Measurements from ENCODE around the gene PRKG2. TPM values are rescaled to one million over a fixed set of nuclear protein-coding genes. Genes with fewer than 3 reads are reported as not detected.
A peak's percentile ranks its signal among the peaks of the same experiment; 100 is the strongest.
"Not testable (repeated sequence)": the region's sequence is repeated elsewhere in the genome, so short reads cannot be mapped to it uniquely, and the experiment has no call there.

Gene PRKG2
- total RNA-seq, 2 experiments from 2014 or later, result 1.0 to 1.1 TPM

DNA sequence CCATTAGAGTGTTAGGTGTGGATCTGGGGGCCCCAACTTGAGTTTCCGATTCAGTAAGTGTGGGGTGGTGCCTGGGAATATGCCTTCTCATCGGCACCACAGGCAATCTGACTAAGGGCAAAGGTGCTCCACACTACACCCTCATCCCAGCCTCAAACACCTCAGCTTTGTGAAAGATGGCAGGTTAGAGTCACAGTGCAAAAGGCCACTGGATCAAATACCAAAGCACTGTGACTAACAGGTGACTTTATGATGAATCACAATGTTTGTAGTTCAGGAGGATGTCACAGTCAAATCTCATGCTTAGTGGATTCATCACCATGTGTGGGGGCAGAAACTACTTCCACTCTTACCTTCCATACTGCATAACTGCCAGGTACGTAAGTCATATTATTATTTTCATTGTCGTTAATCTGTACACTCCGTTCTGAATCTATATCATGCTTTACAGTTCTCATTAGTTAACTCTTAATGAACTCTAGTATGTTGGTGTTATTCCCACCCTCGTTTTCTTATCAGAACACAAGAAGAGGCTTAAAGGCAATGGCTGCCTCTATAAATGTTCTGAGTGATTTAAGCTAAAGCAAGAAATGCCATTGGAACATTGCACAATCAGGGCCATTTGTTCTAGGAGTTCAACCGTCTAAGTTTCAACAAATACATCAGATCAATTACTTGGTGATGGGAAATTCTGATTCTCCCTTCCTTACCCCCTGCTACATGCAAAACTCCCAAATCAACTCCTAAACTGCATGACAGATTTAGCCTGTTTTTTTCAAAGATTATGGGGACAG, 50.2 kb downstream of the PRKG2 start:
- peaks cover 11% of the 10 kb centered on the region for H3K4me1 ChIP-seq (ENCODE audit: insufficient read depth, low read length, poor library complexity, severe bottlenecking)
- intact Hi-C loops (cut with micrococcal nuclease; ENCODE audit: unreplicated experiment), result no loop called here
- no peak overlapping the region for H3K27ac ChIP-seq (ENCODE audit: low read depth, low read length, poor library complexity, severe bottlenecking)
- no peaks in the 10 kb centered on the region for H3K79me2 ChIP-seq (ENCODE audit: insufficient read depth, low read depth, low read length)
- POLR2A ChIA-PET, result no interaction called here
- no peak for DNase-seq (ENCODE audit: low spot score)
- no peak overlapping the region for H3K4me3 ChIP-seq (ENCODE audit: low read depth, low read length, poor library complexity, severe bottlenecking)
- H3K4me2 ChIP-seq (ENCODE audit: low read length), result no peak overlapping the region
- H2AFZ ChIP-seq (ENCODE audit: low read length), result no peak overlapping the region
- TF ChIP-seq, protein P1, sequence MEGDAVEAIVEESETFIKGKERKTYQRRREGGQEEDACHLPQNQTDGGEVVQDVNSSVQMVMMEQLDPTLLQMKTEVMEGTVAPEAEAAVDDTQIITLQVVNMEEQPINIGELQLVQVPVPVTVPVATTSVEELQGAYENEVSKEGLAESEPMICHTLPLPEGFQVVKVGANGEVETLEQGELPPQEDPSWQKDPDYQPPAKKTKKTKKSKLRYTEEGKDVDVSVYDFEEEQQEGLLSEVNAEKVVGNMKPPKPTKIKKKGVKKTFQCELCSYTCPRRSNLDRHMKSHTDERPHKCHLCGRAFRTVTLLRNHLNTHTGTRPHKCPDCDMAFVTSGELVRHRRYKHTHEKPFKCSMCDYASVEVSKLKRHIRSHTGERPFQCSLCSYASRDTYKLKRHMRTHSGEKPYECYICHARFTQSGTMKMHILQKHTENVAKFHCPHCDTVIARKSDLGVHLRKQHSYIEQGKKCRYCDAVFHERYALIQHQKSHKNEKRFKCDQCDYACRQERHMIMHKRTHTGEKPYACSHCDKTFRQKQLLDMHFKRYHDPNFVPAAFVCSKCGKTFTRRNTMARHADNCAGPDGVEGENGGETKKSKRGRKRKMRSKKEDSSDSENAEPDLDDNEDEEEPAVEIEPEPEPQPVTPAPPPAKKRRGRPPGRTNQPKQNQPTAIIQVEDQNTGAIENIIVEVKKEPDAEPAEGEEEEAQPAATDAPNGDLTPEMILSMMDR (conservative IDR thresholded peaks at IDR 0.05; ENCODE audit: low read length), result no peak
- no peak for TF ChIP-seq EZH2phosphoT487 (IDR thresholded peaks at IDR 0.05; ENCODE audit: borderline replicate concordance, low read depth, low read length)
- H3K36me3 ChIP-seq (ENCODE audit: insufficient read depth, low read length), result no peaks in the 10 kb centered on the region
- BruUV-seq (replicated peaks), result no TSS peak
- no peaks in the 10 kb centered on the region for H3K9me2 ChIP-seq (ENCODE audit: insufficient read depth, low read length)
- no peaks in the 10 kb centered on the region for H3K9me3 ChIP-seq (ENCODE audit: low read length)
- no peaks in the 10 kb centered on the region for H4K20me1 ChIP-seq (ENCODE audit: insufficient read depth, low read length)
- CTCF ChIA-PET (ENCODE audit: unreplicated experiment), result no interaction called here

DNA sequence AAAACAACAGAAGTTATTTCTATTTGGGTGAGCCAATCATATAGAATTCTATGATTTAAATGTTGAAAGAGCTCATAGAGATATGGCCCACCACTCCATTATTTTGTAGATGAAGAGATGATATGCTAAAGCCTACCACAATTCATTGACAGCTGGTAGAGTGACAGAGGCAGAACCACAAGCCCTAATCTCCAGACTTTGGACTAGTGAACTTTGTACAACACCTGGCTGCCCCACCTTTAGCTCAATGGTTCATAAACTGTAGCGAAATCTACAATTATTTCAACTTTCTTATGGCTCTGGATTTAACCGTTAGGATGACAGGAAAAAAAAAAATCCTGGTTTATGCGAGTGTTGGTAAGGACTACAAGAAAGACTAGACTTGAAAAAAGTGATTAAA, 50.9 kb downstream of the PRKG2 start:
- H3K79me2 ChIP-seq (ENCODE audit: insufficient read depth, low read depth, low read length), result no peaks in the 10 kb centered on the region
- TF ChIP-seq EZH2phosphoT487 (IDR thresholded peaks at IDR 0.05; ENCODE audit: borderline replicate concordance, low read depth, low read length), result no peak
- TF ChIP-seq, protein P1 (conservative IDR thresholded peaks at IDR 0.05; ENCODE audit: low read length), result no peak
- no peaks in the 10 kb centered on the region for H3K9me2 ChIP-seq (ENCODE audit: insufficient read depth, low read length)
- no peak overlapping the region for H2AFZ ChIP-seq (ENCODE audit: low read length)
- no peaks in the 10 kb centered on the region for H3K36me3 ChIP-seq (ENCODE audit: insufficient read depth, low read length)
- H3K4me3 ChIP-seq (ENCODE audit: low read depth, low read length, poor library complexity, severe bottlenecking), result no peak overlapping the region
- no TSS peak for BruUV-seq (replicated peaks)
- H3K9me3 ChIP-seq (ENCODE audit: low read length), result no peaks in the 10 kb centered on the region
- ChIA-PET CTCF (ENCODE audit: unreplicated experiment) (no interaction called here), POLR2A (no interaction called here)
- peaks cover 11% of the 10 kb centered on the region for H3K4me1 ChIP-seq (ENCODE audit: insufficient read depth, low read length, poor library complexity, severe bottlenecking)
- no peaks in the 10 kb centered on the region for H4K20me1 ChIP-seq (ENCODE audit: insufficient read depth, low read length)
- H3K4me2 ChIP-seq (ENCODE audit: low read length), result no peak overlapping the region
- no peak overlapping the region for H3K27ac ChIP-seq (ENCODE audit: low read depth, low read length, poor library complexity, severe bottlenecking)
- DNase-seq (ENCODE audit: low spot score), result no peak
- intact Hi-C loops (cut with micrococcal nuclease; ENCODE audit: unreplicated experiment), result no loop called here

DNA sequence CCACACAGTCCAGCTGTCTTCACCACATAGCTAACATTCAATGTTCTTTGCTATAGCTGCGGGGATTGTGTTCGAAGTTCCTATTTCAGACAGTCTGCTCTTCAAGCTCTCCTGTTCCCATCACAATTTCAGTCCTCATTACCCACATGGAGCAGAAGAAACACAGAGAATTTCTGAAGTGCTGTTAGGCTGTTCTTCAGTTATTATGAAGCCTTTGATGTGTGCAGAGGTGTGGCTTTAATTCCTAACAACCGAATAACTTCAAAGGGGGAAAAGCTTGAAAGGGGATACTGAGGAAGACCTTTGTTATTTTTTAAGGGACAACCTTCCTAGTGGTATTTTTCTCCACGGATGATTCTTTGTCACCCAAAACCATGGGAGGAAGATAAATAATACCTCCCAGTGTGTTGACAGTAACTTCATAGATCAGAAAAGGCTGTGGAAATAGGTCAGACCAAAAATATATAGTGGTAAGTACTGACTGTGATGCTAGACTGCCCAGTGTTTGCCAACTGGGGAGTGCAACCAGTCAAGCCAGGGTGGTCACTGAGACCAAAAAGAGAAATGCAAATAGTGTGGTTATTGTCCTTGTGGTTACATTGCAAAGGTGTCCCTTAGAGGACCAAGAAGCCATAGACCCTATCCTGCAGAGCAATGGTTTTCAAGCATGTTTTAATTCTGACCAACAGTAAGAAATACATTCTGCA, 52.1 kb downstream of the PRKG2 start:
- no peak overlapping the region for H3K4me3 ChIP-seq (ENCODE audit: low read depth, low read length, poor library complexity, severe bottlenecking)
- peak; percentile 5 for DNase-seq (ENCODE audit: low spot score)
- intact Hi-C loops (cut with micrococcal nuclease; ENCODE audit: unreplicated experiment), result no loop called here
- H3K9me2 ChIP-seq (ENCODE audit: insufficient read depth, low read length), result no peaks in the 10 kb centered on the region
- H3K4me2 ChIP-seq (ENCODE audit: low read length), result no peak overlapping the region
- H3K79me2 ChIP-seq (ENCODE audit: insufficient read depth, low read depth, low read length), result no peaks in the 10 kb centered on the region
- H3K9me3 ChIP-seq (ENCODE audit: low read length), result no peaks in the 10 kb centered on the region
- no TSS peak for BruUV-seq (replicated peaks)
- POLR2A ChIA-PET, result interaction anchor here (0.6 to 0.9 kb wide), 2 partner anchors 15 kb away, joined by 3 to 5 read pairs; no protein-coding TSS in a partner anchor
- H2AFZ ChIP-seq (ENCODE audit: low read length), result no peak overlapping the region
- TF ChIP-seq EZH2phosphoT487 (IDR thresholded peaks at IDR 0.05; ENCODE audit: borderline replicate concordance, low read depth, low read length), result no peak
- TF ChIP-seq, protein P1 (conservative IDR thresholded peaks at IDR 0.05; ENCODE audit: low read length), result no peak
- peaks cover 11% of the 10 kb centered on the region for H3K4me1 ChIP-seq (ENCODE audit: insufficient read depth, low read length, poor library complexity, severe bottlenecking)
- CTCF ChIA-PET (ENCODE audit: unreplicated experiment), result no interaction called here
- no peaks in the 10 kb centered on the region for H3K36me3 ChIP-seq (ENCODE audit: insufficient read depth, low read length)
- no peaks in the 10 kb centered on the region for H4K20me1 ChIP-seq (ENCODE audit: insufficient read depth, low read length)
- H3K27ac ChIP-seq (ENCODE audit: low read depth, low read length, poor library complexity, severe bottlenecking), result no peak overlapping the region

DNA sequence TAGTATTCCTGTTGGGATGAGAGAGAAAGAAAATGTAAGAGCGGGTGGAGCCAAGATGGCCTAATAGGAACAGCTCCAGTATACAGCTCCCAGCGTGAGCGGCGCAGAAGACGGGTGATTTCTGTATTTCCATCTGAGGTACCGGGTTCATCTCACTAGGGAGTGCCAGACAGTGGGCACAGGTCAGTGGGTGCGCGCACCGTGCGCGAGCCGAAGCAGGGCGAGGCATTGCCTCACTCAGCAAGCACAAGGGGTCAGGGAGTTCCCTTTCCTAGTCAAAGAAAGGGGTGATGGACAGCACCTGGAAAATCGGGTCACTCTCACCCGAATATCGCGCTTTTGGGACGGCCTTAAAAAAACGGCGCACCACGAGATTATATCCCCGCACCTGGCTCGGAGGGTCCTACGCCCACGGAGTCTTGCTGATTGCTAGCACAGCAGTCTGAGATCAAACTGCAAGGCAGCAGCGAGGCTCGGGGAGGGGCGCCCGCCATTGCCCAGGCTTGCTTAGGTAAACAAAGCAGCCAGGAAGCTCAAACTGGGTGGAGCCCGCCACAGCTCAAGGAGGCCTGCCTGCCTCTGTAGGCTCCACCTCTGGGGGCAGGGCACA, 61.2 kb downstream of the PRKG2 start:
- BruUV-seq (replicated peaks), result TSS peak; percentile 71

More for the DNA sequence above, 61.2 kb downstream of the PRKG2 start:
- H3K4me2 ChIP-seq (ENCODE audit: low read length), result peak overlapping the region; percentile 54
- CTCF ChIA-PET (ENCODE audit: unreplicated experiment); H3K79me2 ChIP-seq (ENCODE audit: insufficient read depth, low read depth, low read length); H3K4me1 ChIP-seq (ENCODE audit: insufficient read depth, low read length, poor library complexity, severe bottlenecking); intact Hi-C loops (cut with micrococcal nuclease; ENCODE audit: unreplicated experiment); H3K9me3 ChIP-seq (ENCODE audit: low read length); H3K36me3 ChIP-seq (ENCODE audit: insufficient read depth, low read length); H3K9me2 ChIP-seq (ENCODE audit: insufficient read depth, low read length); H4K20me1 ChIP-seq (ENCODE audit: insufficient read depth, low read length): not testable (repeated sequence)
- H2AFZ ChIP-seq (ENCODE audit: low read length), result peak overlapping the region; percentile 40
- DNase-seq (ENCODE audit: low spot score), result peak; percentile 16
- H3K27ac ChIP-seq (ENCODE audit: low read depth, low read length, poor library complexity, severe bottlenecking), result peak overlapping the region; percentile 11
- H3K4me3 ChIP-seq (ENCODE audit: low read depth, low read length, poor library complexity, severe bottlenecking), result peak overlapping the region; percentile 65
- POLR2A ChIA-PET, result interaction anchor here (1.1 kb wide), 1 partner anchor 10 kb away, joined by 3 read pairs; no protein-coding TSS in a partner anchor

Measured in OCI-LY7 (cell line).